ENCODE measurements around the gene MAPK1IP1L. TPM values are rescaled to one million over a fixed set of nuclear protein-coding genes. Genes with fewer than 3 reads are reported as not detected.

MAPK1IP1L gene
- total and polyA plus RNA-seq, 2 of the 4 experiments (the other 2 are of a cell fraction): 44.8 to 168 TPM

DNA sequence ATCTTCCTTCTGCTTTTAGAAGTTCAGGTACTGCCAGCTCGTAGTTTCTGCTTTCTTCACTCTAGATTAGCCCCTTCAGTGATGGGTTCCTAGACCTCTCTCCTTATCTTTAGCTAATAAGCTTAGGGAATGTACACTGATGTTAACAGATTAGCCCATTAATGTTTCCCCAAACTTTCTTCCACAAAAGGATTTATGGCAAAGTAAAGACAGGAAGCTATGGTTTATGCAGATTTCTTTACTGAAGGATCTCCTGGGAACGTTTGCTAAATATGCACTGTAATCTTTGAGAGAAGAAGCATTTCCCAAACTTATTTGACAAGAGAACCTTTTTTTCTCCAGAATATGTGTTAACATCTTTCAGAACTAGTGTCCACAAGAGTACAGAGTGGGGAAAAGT lies 20.3 kb upstream of the MAPK1IP1L start:
- H4K91ac ChIP-seq (ENCODE audit: insufficient read depth, low read depth, low read length): no peak overlapping the region
- TF ChIP-seq BHLHE40 (IDR thresholded peaks at IDR 0.05; ENCODE audit: low read depth, low read length) (no peak), NFE2L2 (IDR thresholded peaks at IDR 0.05; ENCODE audit: low read depth, low read length) (no peak), RFX5 (IDR thresholded peaks at IDR 0.05; ENCODE audit: low read depth, low read length) (no peak), RCOR1 (IDR thresholded peaks at IDR 0.05; ENCODE audit: insufficient replicate concordance, low read length) (no peak), ELK1 (IDR thresholded peaks at IDR 0.05; ENCODE audit: borderline replicate concordance, low read depth, low read length) (no peak), MXI1 (IDR thresholded peaks at IDR 0.05; ENCODE audit: borderline replicate concordance, low read depth, low read length) (no peak), FOS (IDR thresholded peaks at IDR 0.05; ENCODE audit: low read depth, low read length) (no peak), MAFK (IDR thresholded peaks at IDR 0.05; ENCODE audit: low read depth, low read length) (no peak), POLR2A (IDR thresholded peaks at IDR 0.05; ENCODE audit: low read depth, low read length) (no peak), CHD1 (IDR thresholded peaks at IDR 0.05; ENCODE audit: low read depth, low read length) (no peak)
- TF ChIP-seq, protein P1, sequence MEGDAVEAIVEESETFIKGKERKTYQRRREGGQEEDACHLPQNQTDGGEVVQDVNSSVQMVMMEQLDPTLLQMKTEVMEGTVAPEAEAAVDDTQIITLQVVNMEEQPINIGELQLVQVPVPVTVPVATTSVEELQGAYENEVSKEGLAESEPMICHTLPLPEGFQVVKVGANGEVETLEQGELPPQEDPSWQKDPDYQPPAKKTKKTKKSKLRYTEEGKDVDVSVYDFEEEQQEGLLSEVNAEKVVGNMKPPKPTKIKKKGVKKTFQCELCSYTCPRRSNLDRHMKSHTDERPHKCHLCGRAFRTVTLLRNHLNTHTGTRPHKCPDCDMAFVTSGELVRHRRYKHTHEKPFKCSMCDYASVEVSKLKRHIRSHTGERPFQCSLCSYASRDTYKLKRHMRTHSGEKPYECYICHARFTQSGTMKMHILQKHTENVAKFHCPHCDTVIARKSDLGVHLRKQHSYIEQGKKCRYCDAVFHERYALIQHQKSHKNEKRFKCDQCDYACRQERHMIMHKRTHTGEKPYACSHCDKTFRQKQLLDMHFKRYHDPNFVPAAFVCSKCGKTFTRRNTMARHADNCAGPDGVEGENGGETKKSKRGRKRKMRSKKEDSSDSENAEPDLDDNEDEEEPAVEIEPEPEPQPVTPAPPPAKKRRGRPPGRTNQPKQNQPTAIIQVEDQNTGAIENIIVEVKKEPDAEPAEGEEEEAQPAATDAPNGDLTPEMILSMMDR (conservative IDR thresholded peaks at IDR 0.05; ENCODE audit: low read depth, low read length): no peak
- H3K79me1 ChIP-seq (ENCODE audit: low read depth in 1 of 2, low read length in 2 of 2): peaks cover 6 to 49% of the 10 kb centered on the region in 2 experiments
- ATAC-seq (ENCODE audit: low read depth): no peak
- H3K9me3 ChIP-seq (ENCODE audit: control insufficient read depth, insufficient read depth, low read length): no peaks in the 10 kb centered on the region
- no TSS peak for BruUV-seq (replicated peaks)
- H3K27me3 ChIP-seq (ENCODE audit: control insufficient read depth, insufficient read depth, low read length): no peaks in the 10 kb centered on the region
- ChIA-PET CTCF (interaction anchor here (1.2 kb wide), 1 partner anchor 20 kb away, joined by 3 read pairs; the partner anchor contains the start of gene MAPK1IP1L), POLR2A (ENCODE audit: unreplicated experiment) (interaction anchor here (0.7 kb wide), 1 partner anchor 16 kb away, joined by 3 read pairs; no protein-coding TSS in a partner anchor)
- intact Hi-C loops (cut with micrococcal nuclease): no loop called here
- H3K4me2 ChIP-seq (ENCODE audit: low read depth, low read length): 0 out of 2 replicates have a peak overlapping the region, but pooled peaks have one; percentile 32
- in situ Hi-C loops (cut with MboI; ENCODE audit: low sequenced_read_pairs): no loop called here
- peaks cover 4% of the 10 kb centered on the region; the same call in 1 of the 2 replicates for H3K36me3 ChIP-seq (ENCODE audit: control insufficient read depth, insufficient read depth, low read length)
- no peak overlapping the region for H2BK120ac ChIP-seq (ENCODE audit: low read depth, low read length)
- H2BK5ac ChIP-seq (ENCODE audit: low read depth, low read length, poor library complexity, severe bottlenecking): no peak overlapping the region
- peaks cover 7% of the 10 kb centered on the region; the same call in 1 of the 2 replicates for H4K20me1 ChIP-seq (ENCODE audit: insufficient read depth, low read length)
- DNase-seq: no peak
- no peak overlapping the region for H3K9ac ChIP-seq (ENCODE audit: low read depth, low read length)
- H3K27ac ChIP-seq (ENCODE audit: insufficient read depth, low read length): no peak overlapping the region
- H4K8ac ChIP-seq (ENCODE audit: low read depth in 2 of 2, low read length in 2 of 2): no peak overlapping the region
- no peak overlapping the region for H2AK9ac ChIP-seq (replicated peaks; ENCODE audit: low read depth, low read length, poor library complexity)
- H2BK15ac ChIP-seq (ENCODE audit: low read depth, low read length): no peak overlapping the region
- no peak overlapping the region for H2BK20ac ChIP-seq (ENCODE audit: low read depth, low read length)
- H3K4ac ChIP-seq (ENCODE audit: low read depth, low read length): no peak overlapping the region
- no peak overlapping the region for H3K14ac ChIP-seq (replicated peaks; ENCODE audit: low read depth, low read length)
- no peak overlapping the region for H2AK5ac ChIP-seq (ENCODE audit: low read depth, low read length)
- H3K23ac ChIP-seq (ENCODE audit: low read depth, low read length): peak overlapping the region; percentile 7; the same call in 1 of the 2 replicates
- H2AFZ ChIP-seq (replicated peaks; ENCODE audit: low read length, poor library complexity): no peak overlapping the region
- dilution Hi-C loops (cut with HindIII; ENCODE audit: low sequenced_read_pairs, unreplicated experiment): no loop called here
- no peak overlapping the region for H4K5ac ChIP-seq (ENCODE audit: low read depth, low read length)
- H3K4me1 ChIP-seq (ENCODE audit: control insufficient read depth, insufficient read depth, low read length): peaks cover 5% of the 10 kb centered on the region; the same call in 1 of the 2 replicates
- H3K4me3 ChIP-seq (ENCODE audit: insufficient read depth, low read depth, low read length): no peak overlapping the region
- no peaks in the 10 kb centered on the region for H3K9me1 ChIP-seq (ENCODE audit: insufficient read depth, low read length)
- WGBS, 2 experiments (ENCODE audit: extremely low coverage in 2 of 2, insufficient read length in 1 of 2): no CpG with 5 or more reads among the region's 2 CpGs
- no peak overlapping the region for H3K56ac ChIP-seq (ENCODE audit: extremely low read depth, insufficient read depth, low read length)
- H3K18ac ChIP-seq (ENCODE audit: low read depth, low read length): no peak overlapping the region

Measured in IMR-90 (cell line).